HG02763 (cell line): Measurements from ENCODE around the gene EPB41L4B.

Experiments used
- ATAC-seq: cut with Tn5 transposase; IDR thresholded peaks from one replicate; pipeline ENCODE4 v1.9.1; 2021; ENCODE audit warnings: mild to moderate bottlenecking, moderate library complexity; ENCODE audit not compliant: unreplicated experiment

Gene EPB41L4B

GRCh38 chr9:109321727-109322126 lies 868 bp upstream of the EPB41L4B start:
- no peak for ATAC-seq

- ATAC-seq = peak; percentile 25
Observed at GRCh38 chr9:109320331-109320741, 523 bp downstream of the EPB41L4B start.

- ATAC-seq = no peak
Observed at GRCh38 chr9:109319626-109320241, 1.1 kb downstream of the EPB41L4B start.

- ATAC-seq = no peak
Observed at GRCh38 chr9:109319017-109319625, 1.7 kb downstream of the EPB41L4B start.

GRCh38 chr9:109317979-109318741 lies 2.7 kb downstream of the EPB41L4B start:
- no peak for ATAC-seq

- ATAC-seq = no peak
Observed at GRCh38 chr9:109317311-109317978, 3.4 kb downstream of the EPB41L4B start.

- no peak for ATAC-seq
Observed at GRCh38 chr9:109316207-109316640, 4.6 kb downstream of the EPB41L4B start.

GRCh38 chr9:109315480-109316206 lies 5.2 kb downstream of the EPB41L4B start:
- ATAC-seq = no peak

- ATAC-seq = no peak
Observed at GRCh38 chr9:109314011-109314531, 6.8 kb downstream of the EPB41L4B start.

- ATAC-seq = no peak
Observed at GRCh38 chr9:109313351-109313750, 7.5 kb downstream of the EPB41L4B start.

- ATAC-seq = no peak
Observed at GRCh38 chr9:109312783-109313182, 8.1 kb downstream of the EPB41L4B start.

GRCh38 chr9:109311731-109312130 lies 9.1 kb downstream of the EPB41L4B start:
- ATAC-seq = no peak

- no peak for ATAC-seq
Observed at GRCh38 chr9:109311286-109311685, 9.6 kb downstream of the EPB41L4B start.

- no peak for ATAC-seq
Observed at GRCh38 chr9:109310486-109310901, 10.4 kb downstream of the EPB41L4B start.

- no peak for ATAC-seq
Observed at GRCh38 chr9:109309282-109309681, 11.6 kb downstream of the EPB41L4B start.

GRCh38 chr9:109307380-109308240 lies 13.2 kb downstream of the EPB41L4B start:
- ATAC-seq = no peak

- ATAC-seq = no peak
Observed at GRCh38 chr9:109305801-109306200, 15.1 kb downstream of the EPB41L4B start.

GRCh38 chr9:109304347-109304746 lies 16.5 kb downstream of the EPB41L4B start:
- no peak for ATAC-seq

- no peak for ATAC-seq
Observed at GRCh38 chr9:109303900-109304299, 17.0 kb downstream of the EPB41L4B start.

- ATAC-seq = no peak
Observed at GRCh38 chr9:109302606-109303005, 18.3 kb downstream of the EPB41L4B start.
